NCI-H1930 (cell line): Measurements from ENCODE around the gene MDC1.
"Not testable (repeated sequence)": the region's sequence is repeated elsewhere in the genome, so short reads cannot be mapped to it uniquely, and the experiment has no call there.

Experiments used
- DNase-seq, 2 experiments: peaks; one replicate each; lab custom pipeline; 2025; lab: John Stamatoyannopoulos, UW

Gene MDC1

DNA sequence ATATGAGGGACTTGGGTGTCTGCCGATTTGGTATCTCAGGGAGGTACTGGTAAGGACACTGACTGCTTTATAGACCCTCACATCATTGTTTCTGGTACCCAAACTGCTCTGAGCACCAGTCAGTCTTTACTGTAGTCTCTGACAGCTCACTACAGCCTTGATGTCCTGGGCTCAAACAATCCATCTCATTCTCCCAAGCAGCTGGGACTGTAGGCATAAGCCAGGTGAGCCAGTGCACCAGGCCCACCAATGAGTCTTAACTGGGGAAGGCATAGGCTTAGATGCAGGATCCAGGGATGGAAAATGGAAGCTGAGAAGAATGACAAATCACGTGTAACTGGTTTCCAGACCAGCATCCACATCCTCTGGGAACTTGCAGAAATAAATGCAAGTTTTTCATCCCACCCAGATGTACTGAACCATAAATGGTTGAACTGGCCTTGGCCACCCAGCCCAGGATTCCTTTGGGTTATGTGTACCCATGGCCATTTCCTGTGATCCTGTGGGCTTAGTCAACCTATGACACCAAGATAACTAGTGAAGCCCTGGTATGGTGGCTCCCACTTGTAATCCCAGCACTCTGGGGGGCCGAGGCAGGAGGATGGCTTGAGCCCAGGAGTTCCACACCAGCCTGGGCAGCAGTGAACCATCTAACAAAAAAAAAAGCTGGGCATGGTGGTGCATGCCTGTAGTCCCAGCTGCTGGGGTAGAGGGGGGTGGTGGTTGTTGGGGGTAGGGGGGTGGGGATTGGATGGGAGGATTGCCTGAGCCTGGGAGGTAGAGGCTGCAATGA lies 8.8 kb upstream of the MDC1 start:
- DNase-seq: no peak

DNA sequence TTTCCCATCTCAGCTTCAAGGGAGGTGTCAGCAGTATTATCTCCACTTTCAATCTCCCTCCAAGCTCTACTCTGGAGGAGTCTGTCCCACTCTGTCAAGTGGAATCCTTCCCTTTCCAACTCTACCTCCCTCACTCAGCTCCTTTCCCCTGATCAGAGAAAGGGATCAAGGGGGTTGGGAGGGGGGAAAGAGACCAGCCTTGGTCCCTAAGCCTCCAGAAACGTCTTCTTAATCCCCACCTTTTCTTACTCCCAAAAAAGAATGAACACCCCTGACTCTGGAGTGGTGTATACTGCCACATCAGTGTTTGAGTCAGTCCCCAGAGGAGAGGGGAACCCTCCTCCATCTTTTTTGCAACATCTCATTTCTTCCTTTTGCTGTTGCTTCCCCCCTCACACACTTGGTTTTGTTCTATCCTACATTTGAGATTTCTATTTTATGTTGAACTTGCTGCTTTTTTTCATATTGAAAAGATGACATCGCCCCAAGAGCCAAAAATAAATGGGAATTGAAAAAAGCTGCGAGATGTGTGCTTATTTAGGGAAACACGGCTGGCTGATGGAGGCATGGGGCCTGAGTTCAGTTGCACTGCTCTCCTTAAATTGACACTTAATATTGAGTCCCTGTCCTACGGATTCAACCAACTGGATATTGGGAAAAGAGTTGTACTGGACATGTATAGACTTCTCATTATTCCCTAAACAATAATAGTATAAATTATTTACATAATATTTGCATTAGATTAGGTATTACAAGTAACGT lies 8.0 kb upstream of the MDC1 start:
- no peak for DNase-seq

DNA sequence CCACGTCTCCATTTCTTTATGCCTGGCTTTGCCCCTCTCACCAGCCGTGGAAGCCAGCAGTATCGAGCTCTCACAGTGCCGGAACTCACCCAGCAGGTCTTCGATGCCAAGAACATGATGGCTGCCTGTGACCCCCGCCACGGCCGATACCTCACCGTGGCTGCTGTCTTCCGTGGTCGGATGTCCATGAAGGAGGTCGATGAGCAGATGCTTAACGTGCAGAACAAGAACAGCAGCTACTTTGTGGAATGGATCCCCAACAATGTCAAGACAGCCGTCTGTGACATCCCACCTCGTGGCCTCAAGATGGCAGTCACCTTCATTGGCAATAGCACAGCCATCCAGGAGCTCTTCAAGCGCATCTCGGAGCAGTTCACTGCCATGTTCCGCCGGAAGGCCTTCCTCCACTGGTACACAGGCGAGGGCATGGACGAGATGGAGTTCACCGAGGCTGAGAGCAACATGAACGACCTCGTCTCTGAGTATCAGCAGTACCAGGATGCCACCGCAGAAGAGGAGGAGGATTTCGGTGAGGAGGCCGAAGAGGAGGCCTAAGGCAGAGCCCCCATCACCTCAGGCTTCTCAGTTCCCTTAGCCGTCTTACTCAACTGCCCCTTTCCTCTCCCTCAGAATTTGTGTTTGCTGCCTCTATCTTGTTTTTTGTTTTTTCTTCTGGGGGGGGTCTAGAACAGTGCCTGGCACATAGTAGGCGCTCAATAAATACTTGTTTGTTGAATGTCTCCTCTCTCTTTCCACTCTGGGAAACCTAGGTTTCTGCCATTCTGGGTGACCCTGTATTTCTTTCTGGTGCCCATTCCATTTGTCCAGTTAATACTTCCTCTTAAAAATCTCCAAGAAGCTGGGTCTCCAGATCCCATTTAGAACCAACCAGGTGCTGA lies 7.0 kb upstream of the MDC1 start:
- not testable (repeated sequence) for DNase-seq

DNA sequence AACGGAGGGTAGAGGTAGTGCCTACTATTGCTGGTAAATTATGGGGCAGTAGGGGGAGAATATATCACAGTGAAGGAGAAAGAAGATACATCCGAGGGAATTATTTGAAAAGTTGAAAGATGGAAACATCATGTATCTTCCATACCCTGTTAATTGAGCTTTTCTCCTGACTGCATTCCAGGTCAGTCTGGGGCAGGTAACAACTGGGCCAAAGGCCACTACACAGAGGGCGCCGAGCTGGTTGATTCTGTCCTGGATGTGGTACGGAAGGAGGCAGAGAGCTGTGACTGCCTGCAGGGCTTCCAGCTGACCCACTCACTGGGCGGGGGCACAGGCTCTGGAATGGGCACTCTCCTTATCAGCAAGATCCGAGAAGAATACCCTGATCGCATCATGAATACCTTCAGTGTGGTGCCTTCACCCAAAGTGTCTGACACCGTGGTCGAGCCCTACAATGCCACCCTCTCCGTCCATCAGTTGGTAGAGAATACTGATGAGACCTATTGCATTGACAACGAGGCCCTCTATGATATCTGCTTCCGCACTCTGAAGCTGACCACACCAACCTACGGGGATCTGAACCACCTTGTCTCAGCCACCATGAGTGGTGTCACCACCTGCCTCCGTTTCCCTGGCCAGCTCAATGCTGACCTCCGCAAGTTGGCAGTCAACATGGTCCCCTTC lies 6.2 kb upstream of the MDC1 start:
- not testable (repeated sequence) for DNase-seq

DNA sequence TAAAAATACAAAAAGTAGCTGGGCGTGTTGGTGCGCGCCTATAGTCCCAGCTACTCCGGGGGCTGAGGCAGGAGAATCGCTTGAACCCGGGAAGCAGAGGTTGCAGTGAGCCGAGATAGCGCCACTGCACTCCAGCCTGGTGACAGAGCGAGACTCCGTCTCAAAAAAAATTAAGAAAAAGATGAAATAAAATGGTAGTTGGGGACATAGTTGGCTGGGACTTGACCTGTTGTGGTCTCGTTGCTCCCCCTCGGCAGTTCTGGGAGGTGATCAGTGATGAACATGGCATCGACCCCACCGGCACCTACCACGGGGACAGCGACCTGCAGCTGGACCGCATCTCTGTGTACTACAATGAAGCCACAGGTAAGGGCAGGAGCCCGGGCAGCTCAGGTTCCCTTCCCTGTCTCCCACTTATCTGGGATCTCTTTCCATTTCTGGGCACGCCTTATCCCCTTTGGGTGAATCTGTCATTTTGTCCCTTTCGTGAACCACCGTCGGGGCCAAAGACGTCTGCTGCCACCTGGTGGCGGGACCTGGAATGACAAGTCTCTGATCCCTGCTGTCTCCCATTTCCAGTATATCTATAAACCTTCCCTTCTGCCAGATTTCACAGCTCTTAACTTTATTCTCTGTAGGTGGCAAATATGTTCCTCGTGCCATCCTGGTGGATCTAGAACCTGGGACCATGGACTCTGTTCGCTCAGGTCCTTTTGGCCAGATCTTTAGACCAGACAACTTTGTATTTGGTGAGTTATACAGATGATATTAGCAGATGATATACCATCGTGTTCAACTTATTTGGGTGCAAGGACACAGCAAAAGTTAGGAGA lies 5.4 kb upstream of the MDC1 start:
- peak; percentile 37 to 75 for DNase-seq

DNA sequence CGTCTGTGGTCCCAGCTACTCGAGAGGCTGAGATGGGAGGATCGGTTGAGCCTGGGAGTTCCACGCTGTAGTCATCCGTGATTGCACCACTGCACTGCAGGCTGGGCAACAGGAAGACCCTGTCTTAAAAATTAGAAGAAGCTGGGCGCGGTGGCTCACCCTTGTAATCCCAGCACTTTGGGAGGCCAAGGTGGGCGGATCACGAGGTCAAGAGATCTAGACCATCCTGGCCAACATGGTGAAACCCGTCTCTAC lies 4.9 kb upstream of the MDC1 start:
- DNase-seq: not testable (repeated sequence)

DNA sequence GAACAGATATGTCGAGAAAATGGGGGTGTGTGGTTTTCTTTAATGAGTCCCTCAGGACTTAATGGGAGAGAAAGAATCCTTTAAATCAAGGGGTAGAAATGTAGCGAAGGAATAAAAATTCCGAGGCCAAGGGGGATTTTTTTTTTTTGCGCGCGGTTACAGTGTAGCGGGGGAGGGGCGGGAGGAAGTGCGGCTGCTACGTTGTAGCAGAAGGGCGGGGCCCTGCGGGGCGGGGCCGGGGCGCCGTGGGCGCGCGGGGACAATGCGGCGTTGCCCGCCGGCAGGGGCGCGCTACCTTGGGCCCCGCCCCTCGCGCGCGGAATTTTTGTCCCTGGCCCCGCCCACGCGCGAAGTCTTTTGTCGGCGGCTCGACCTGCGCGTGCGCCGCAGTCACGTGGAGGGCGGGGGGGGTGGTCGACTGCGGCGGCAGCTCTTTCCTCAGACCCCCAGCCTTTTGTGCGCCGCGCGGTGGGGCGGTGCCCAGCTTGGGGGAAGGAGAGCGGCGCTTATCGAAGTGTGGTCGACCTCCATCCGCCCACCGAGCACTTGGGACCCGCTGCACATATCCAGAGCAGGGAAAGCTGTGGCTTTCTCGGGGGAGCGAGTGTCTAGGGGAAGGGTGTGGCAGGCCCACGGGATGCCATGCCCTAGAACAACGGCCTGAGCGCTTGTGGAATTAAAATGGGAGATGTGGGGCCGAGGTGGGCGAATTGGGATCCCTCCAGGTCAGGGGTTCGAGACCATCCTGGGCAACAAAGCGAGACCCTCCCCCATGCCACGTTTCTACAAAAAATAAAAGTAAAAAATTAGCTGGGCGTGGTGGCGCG lies 4.3 kb upstream of the MDC1 start:
- DNase-seq: peak; percentile 79 to 90

DNA sequence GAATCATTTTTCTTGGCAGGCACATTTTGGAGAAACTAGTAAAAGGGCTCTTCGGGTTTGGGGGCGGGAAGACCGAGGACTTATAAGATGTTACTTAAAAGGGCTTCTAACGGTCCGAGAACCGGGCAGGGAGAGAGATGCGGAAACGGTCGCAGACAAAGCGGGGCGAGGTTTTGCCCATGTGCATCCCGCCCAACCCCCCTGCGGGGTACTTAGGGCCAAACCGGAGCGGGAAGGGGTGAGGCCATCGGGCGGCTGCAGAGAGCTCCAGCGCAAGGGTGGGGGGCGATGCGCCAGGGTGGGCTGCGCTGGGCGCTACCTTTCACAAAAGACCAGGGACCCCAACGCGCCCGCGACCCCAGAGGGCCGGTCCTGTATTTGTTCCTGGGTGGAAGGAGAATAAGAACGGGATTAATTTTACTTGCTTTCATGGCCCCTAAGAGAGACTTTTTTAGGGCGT lies 3.7 kb upstream of the MDC1 start:
- DNase-seq: peak; percentile 51 to 67

DNA sequence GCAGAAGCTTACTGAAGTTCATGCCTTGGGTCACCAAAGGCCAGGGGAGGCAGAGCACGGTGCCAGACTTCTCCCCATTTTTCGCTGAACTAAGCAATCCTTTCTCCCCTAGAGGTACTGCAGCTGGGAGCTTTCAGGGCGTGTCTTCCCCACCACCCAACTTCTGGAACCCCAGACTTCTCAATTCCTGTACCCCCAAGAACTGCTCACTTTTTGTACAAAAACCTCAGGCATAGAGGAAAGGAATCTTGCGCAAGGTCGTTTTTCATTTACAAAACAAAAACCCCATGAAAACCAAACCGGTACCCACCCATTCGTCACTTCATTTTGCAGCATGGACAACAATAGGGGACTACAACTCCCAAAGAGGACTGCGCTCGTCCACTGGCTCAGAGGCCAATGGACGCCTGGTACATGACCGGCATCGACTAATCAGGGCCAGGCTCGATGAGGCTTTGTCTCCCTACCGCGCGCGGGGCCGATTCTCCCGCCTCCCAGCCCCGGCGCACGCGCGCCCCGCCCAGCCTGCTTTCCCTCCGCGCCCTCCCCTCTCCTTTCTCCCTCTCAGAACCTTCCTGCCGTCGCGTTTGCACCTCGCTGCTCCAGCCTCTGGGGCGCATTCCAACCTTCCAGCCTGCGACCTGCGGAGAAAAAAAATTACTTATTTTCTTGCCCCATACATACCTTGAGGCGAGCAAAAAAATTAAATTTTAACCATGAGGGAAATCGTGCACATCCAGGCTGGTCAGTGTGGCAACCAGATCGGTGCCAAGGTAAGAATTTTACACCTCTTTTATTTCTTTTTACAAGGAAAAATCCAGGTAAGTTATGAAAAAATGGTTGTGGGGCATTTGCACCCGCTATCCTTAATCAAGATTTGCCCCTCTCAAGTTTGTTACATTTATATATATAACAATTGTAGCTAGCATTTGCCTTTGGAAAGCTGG lies 3.0 kb upstream of the MDC1 start, which contains the start of gene TUBB:
TUBB (plus strand) TSS at position 562 of the 947 bp plus-strand sequence; CDS start at position 717, 155 bp downstream.
- peak; percentile 95 to 96 for DNase-seq

DNA sequence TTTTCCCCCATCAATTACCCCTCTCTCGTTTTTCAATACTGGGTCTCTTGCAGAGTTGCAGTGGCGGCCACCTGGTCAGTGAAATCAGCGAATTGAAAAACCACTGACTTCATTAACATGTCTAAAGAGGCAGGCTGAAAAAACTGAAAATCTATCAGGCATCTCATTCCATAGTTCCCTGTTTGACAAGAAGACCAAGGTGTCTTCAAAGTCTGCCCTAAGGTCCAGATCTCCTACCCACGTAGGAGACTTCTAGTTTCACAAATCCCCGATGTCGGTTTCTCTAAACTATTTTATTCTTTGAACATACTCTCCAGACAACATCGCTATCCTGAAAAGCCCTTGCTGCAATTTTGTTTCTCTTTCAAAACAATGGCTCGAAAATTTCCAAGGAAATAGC lies 2.3 kb upstream of the MDC1 start:
- DNase-seq: no peak

DNA sequence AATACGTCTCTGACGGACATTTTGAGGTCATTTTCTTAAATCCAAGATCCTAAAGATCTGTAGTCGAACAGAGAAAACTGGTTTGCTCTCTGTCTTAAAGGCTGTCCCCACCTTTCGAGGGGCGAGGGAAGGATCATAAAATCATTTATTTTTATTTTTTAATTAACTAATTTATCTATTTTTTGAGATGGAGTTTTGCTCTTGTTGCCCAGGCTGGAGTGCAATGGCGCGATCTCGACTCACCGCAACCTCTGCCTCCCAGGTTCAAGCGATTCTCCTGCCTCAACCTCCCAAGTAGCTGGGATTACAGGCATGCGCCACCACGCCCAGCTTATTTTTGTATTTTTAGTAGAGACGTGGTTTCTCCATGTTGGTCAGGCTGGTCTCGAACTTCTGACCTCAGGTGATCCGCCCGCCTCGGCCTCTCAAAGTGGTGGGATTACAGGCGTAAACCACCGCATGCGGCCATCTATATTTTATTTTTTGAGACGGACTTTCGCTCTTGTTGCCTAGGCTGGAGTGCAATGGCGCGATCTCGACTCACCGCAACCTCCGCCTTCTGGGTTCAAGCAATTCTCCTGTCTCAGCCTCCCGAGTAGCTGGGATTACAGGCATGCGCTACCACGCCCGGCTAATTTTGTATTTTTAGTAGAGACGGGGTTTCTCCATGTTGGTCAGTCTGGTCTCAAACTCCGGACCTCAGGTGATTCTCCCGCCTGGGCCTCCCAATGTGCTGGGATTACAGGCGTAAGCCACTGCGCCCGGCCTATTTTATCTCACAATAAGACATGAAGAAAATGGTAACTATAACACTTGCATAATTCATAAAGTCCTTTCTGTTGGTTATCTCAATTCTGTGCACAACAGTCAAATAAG lies 1.0 kb upstream of the MDC1 start:
- DNase-seq: not testable (repeated sequence)

DNA sequence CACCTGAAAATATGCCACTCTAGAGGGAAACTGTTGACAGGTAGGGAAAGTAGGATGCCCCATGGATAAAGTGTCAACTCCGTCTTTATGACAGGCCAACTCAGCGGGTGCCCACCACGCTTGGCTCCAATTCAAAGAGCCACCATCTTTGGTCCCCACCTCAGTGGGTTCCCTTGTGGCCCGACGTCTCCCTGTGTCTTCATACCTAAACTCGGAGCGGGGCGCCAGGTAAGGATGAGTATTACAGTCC lies 277 bp downstream of the MDC1 start:
- no peak for DNase-seq

DNA sequence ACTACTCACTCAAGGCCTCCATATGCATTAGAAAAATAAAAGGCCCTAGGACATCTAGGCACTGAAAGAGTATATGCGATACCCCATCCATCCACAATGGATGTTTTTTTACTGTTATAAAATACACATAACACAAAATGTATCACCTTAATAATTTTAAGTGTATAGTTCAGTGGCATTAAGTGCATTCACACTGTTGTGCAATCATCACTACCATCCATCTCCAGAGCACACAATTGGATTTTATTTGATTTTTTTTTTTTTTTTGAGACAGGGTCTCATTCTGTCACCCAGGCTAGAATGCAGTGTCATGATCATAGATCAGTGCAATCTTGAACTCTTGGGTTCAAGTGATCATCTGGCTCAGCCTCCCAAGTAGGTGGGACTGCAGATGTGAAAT lies 2.8 kb downstream of the MDC1 start:
- DNase-seq: no peak

DNA sequence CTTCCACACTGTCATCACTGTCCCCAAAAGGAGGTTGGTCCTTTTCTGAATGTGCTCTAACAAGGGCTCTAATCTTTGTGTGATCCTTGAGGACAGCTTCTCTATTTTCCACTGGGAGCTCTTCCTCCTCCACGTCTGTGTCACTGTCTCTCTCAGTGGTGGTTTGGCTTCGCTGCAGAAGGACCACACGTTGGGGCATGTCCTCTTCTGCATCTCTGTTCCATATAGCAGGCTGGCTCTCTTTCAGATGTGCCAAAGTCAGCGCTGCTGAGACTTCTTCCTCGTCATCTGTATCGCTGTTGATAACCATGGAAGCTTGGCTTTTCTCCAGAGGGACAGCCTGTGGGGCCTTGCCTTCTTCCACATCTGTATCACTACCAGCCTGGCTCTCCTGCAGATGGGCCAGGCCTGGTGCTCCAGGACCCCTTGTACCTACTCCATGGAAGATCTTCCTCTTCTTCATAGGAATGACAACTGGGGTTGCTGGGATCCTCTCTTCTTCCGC lies 4.6 kb downstream of the MDC1 start:
- DNase-seq: no peak

DNA sequence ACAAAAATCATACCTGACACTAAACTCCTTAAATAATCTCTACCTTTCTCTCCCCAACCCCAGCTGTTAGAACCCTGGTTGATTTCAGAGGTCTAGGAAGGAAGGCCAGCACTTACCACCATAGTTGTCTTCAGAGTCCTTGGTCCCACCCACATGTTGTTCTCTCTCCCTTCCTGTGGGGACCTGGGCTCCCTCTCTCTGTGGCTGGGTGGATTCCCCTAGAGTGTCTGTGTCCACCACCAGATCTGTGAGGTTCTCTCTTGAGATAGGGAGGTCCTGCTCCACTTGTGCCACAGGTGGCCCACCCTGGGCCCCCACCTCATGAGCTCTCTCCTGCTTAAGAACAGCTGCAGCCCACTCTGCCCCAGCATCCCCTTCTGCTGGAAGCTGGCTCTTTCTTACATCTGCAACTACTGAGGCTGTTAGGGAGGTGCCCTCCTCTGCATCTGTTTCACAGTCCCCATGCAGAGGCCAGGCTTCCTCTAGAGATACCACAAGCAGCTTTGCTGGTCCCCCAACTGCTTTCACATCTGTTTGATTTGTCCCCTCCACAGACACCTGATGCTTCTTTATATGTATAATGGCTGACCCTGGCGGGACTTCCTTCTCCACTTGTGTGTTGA lies 5.2 kb downstream of the MDC1 start:
- DNase-seq: no peak

DNA sequence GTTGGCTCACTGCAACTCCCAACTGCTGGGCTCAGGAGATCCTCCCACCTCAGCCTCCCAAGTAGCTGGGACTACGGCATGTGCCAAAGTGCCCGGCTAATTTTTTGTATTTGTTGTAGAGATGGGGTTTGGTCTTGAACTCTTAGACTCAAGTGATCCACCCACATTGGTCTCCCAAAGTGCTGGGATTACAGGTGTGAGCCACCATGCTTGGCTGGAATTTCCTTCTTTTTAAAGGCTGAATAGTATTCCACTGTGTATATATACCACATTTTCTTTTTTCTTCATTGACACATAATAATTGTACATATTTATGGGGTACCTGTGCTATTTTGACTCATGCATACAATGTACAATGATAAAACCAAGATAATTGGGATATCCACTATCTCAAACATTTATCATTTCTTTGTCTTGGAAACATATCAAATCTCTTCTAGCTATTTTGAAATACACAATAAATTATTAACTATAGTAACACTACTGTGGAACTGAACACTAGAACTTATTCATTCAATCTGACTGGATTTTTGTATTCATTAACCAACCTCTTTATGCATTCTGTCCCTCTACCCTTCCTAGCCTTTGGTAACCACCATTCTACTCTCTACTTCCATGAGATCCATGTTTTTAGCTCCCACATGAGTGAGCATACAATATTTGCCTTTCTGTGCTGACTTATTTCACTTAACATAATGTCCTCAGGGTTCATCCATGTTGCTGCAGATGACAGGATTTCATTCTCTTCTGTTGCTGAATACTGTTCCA lies 7.8 kb downstream of the MDC1 start:
- DNase-seq: no peak
